ENCODE data around the gene SAT1.

- TF ChIP-seq GATA2 (IDR thresholded peaks at IDR 0.05; ENCODE audit: low read depth, low read length) (no peak), GATA3 (IDR thresholded peaks at IDR 0.05; ENCODE audit: low read depth, low read length) (no peak)
Observed at GRCh38 chrX:23811656-23812055, 28.7 kb downstream of the SAT1 start.
